Activated naive CD8-positive, alpha-beta T cell treated with anti-CD3 and anti-CD28 coated beads, Interleukin-2, amount 50 U/mL, for 16 hours (primary cell): ENCODE measurements around the gene MAGEA4.
"Not testable (repeated sequence)": the region's sequence is repeated elsewhere in the genome, so short reads cannot be mapped to it uniquely, and the experiment has no call there.

ENCODE experiments used
- DNase-seq: peaks from one replicate; pipeline ENCODE4 v3.0.0-alpha.2; 2020; ENCODE audit warnings: low read depth, low spot score

The MAGEA4 gene, protein sequence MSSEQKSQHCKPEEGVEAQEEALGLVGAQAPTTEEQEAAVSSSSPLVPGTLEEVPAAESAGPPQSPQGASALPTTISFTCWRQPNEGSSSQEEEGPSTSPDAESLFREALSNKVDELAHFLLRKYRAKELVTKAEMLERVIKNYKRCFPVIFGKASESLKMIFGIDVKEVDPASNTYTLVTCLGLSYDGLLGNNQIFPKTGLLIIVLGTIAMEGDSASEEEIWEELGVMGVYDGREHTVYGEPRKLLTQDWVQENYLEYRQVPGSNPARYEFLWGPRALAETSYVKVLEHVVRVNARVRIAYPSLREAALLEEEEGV

DNA sequence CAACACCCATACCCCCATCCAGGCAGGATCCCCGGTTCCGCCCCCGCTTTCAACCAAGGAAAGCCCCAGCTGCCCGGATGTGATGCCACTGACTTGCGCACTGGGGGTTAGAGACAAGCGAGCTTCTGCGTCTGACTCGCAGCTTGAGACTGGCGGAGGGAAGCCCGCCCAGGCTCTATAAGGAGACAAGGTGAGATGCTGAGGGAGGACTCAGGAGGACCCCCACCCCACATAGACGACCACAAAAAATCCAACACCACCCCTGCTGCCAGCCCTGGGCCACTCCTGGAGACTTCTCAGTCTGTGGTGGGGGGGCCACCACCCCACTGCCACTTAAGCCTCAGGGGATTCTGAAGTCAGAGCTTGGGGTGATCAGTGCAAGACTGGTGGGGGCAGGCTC, at the start of gene MAGEA4:
TSS of gene MAGEA4 (plus strand) at position 110 of the 400 bp plus-strand sequence. CDS start 10,776 bp downstream, outside the sequence.
- no peak for DNase-seq

DNA sequence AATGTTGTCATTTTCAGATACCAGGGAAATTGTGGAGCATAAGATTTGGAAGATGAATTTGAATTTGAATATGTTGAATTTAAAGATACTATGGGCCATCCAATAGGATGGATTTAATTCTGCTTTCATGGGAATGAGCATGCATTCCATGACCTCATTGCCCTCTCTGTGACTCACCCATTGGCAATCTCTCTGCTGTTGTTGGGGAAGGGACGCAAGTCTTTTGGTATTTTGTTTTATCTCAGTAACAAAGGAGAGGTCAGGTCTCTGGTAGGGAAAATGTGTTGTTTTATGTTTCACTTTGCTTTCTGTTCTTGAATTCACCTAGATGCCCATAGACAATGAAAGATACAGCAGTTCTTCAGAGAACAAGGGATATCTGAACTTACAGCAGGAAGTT, 42.1 kb upstream of the MAGEA4 start:
- no peak for DNase-seq

DNA sequence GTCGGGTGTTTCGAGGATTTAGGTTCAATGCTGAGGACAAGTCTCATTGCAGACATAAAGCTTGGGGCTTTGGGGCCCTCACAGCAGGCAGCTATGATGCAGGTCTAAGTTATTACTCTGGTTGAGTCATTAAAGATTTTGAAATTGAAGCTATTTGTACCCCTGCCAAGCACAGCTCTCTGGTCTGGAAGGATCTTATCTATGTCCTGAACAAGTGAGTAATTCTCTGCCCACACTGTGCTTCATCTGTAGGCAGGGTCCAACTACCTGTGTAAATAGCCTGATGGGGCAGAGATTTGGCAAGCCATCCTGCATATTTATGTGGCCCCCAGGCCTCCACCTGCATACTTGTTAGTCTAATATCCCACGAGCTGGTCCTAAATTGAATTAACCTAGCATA, 41.4 kb upstream of the MAGEA4 start:
- no peak for DNase-seq

DNA sequence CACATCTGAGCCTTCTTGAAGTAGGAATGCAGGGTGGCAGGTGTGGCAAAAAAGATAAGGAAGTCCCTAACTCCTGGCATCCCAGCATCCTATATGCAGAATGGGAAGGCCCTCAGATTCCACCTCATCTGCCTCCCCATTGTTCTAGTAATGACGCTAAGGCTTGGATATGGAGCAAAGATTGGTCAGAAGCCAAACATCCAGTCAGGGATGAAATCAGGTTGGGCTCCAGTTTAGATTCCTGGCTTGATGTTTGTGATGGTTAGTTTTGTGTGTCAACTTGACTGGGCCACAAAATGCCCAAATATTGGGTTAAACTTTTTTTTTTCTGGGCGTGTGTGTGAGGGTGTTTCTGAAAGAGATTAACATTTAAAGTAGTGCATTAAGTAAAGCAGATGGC, 39.6 kb upstream of the MAGEA4 start:
- no peak for DNase-seq

DNA sequence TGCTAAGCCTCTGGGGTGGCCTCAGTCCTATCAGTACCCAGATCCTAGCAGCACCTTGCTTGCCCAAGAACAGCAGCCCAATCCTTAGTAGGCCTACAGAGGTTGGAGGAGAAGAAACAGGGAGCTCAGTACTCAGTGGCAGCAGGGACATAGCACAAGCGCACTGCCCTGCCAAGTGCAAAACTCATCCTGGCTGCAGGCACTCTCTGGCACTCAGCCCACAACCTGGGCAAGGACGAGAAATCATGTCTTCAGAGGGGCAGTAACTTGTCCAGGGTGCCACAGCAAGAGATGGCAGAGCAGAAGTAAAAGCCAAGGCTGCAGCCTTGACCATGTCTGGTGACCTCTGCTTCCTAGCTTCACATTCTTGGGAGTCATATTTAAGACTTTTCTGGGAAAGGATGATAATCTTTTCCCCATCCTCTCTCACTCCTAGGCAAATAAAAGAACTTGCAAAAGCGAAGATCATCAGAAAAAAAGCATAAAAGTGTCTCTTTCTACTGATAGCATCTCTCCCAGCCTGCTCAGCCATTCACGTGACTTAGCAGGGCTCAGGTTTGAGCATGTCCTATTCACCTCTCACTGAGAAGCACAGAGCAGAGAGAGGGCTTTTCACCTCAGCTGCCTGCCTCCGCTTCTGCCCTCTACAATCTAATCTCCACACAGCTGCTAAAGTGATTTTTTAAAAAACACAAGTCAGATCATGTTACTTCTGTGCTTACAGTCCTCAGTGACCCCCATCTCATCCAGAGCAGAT, 37.2 kb upstream of the MAGEA4 start:
- no peak for DNase-seq

DNA sequence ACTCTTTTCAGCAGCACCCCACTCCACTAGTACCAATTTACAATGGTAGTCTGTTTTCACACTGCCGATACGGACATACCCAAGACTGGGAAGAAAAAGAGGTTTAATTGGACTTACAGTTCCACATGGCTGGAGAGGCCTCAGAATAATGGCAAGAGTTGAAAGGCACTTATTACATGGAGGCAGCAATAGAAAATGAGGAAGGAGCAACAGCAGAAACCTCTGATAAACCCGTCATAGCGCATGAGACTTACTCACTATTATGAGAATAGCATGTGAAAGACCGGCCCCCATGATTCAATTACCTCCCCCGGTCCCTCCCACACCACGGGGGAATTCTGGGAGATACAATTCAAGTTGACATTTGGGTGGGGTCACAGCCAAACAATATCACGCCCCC, 34.1 kb upstream of the MAGEA4 start:
- no peak for DNase-seq

DNA sequence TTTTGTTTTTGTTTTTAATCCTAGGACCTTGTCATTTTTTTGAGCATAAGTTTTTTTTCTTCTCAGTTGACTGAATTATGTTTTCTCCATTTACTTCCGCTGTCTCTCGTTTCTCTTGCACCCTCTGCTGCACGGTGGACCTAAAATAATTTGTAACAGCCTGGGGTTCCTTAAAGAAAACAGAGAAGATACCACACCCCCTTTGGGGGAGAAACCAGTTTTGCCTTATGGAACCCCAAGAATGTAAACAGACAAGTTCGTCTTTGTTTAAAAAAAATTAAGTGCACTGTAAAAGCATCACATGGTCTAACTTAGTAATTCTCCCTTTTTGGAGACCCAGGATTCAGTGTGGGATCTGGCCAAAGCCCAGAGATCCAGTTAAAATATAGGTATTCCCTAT, 32.8 kb upstream of the MAGEA4 start:
- DNase-seq: no peak

DNA sequence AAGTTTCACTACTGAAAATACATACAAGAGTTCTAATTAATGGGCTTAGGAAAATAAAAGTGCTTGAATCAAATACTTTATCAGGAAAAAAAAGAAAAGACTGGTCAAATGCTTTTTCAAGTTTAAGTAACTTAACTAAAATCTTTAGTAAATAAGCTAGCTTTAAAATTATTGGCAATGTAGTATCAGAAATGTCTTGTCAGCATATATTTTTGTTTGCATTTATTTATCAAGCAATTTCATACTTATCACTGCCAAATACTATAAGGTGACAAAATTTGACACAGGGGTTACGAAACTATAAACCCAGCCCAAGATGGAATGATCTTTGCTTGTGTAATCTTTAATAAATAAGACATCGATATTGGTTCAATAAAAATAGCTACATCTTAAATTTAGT, 31.8 kb upstream of the MAGEA4 start:
- no peak for DNase-seq

DNA sequence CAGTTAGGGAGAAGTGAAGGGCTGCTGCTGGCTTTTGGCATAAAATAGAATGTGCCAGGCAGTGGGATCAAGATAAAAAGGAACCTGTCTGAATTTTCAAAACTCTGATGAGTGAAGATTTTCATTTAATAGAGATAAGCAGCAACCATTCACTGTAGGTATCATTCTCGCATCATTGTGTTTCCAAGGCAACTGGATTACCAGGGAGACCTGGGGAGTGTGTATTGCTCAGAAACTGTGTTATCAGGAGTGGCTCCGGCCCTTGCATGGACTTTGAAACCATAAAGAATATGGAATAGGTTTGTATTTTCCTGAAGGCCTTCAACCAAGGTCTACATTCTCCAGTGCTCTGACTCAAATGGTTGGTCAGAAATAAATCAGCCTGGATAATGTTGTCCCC, 23.3 kb upstream of the MAGEA4 start:
- no peak for DNase-seq

DNA sequence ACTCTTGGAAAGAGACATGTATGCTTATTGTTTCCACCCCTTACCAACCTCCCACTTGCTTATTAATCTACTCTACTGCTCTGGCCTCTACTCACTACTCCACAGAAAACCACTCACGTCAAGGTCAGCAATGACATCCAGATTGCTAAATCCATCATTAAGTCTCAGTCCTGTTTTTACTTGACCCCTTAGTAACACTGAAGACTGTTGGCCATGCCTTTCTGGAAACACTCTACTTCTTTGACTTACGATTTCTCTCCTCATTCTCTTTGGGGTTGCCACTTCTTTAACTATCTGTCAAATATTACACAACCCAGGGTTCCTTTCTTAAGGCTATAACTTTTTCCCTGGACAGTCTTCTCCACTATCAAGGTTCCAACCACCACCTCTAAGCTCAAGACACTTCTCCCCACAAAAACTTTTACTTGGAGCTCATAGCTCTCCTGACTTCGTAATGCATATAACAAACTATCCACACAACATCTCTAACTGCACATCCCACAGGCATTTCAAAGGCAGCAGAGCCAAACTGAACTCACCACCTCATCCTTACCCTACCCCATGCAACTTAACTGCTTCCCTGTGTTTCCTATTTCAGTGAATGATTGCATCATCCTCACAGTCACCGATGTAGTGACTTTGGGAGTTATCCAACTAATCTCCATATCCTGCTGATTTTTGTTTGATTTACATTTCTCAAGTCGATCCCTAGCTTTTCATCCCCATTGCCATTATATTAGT, 15.8 kb upstream of the MAGEA4 start:
- no peak for DNase-seq

DNA sequence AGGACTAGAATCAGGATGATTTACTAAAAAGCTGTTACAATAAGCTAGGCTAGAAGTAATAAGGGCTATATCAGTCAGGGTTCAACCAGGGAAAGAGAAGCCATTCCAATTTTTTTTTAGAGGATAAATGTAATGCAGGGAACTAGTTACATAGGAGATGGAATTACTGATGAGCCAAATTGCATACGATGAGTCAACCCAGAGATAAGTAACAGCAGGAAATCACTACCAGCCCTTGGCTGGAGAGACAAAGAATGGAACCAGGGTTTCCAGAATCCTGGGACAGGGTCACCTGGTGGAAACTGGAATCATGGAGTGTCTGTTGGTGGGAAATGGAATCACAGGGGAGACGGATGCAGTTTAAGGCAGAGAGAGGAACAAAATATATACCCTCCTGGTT, 13.1 kb upstream of the MAGEA4 start:
- no peak for DNase-seq

DNA sequence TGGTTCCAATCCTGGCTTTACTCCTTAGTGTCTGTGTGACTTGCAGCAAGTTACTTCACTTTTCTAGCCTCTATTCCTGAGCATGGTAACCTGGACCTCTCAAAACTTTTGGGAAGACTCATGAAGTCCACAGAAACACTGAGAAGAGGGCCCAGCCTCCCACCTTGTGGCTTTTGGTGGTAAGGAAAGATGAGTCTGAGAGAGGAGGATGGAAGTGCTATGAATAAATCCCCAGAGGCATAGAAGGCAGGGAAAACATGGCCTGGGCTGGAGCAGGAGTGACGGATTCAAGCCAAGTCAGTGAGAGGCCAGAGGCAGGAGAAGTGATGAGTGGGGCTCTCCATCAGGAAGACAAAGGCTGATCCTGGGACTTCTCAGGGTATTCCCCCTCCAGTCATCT, 10.9 kb upstream of the MAGEA4 start:
- DNase-seq: no peak

DNA sequence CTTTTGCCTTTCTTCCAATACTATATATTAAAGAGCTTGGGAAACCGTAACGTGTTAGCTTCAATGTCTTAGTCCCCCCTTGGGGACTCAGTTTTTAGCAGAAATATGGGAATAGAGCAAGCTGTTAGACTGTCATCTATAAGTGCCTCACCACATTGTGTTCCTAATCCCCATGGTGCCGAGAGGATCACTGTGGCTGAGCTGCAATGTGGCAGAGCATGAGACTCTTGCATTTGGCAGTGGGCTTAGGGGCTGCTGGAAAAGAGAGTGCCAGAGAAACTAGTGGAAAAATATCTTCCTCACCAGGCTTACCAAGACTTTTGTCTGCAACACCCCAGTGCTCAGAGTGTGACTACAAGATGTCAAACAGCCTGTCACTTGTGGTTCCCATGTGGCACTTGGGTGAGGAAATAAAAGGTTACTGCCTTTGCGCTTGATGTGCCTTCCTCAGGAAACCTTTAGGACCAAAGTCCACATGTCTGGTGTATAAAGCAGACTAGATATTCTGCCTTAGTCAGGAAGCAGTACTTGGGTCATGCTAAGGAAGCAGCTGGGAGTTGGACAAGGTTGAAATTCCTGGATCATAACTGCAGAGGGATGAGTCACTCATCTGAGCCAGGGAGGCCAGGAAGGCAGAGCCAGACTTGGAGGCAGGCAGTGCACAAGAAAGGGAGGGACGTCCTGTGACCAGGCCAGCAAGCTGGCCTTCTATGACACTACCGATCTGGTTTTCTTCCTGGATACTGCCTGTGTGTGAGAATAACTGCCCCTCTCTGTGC, 9.7 kb upstream of the MAGEA4 start:
- no peak for DNase-seq

DNA sequence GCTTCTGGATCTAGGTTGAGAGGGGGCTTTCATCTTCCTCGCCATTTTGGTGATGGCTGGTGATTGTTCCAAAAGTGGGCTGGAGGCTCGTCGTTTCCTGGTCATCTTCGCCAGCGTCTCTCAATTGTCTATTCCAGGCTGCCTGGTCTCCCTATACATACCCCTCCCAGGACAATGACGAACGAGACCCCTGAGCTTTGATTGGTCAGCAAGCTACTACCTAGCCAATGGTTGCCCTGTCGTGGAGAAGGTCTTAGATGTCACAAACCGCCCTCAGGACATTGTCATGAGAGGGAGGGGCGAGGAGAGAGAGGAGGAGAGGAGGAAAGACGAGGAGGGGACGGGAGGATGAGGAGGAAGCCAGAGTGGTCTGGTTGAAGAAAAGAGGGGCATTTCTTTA, 7.7 kb upstream of the MAGEA4 start:
- no peak for DNase-seq

DNA sequence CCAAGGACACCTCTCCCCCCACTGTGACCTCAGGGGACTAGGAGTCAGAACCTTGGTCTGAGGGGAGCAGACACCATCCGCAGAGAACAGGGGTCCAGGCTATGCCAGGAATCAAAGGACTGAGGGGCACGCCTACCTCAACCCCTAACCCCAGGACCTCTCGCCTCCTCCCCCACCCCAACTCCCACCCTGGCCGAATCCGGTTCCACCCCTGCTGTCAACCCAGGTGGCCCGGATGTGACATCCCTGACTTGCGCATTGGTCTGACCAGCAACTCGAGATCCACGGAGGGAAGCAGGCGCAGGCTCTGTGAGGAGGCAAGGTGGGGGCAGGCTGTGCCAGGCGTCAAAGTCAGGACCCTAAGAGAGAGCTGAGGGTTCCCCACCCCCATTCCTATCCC, 468 bp upstream of the MAGEA4 start:
- DNase-seq: no peak

DNA sequence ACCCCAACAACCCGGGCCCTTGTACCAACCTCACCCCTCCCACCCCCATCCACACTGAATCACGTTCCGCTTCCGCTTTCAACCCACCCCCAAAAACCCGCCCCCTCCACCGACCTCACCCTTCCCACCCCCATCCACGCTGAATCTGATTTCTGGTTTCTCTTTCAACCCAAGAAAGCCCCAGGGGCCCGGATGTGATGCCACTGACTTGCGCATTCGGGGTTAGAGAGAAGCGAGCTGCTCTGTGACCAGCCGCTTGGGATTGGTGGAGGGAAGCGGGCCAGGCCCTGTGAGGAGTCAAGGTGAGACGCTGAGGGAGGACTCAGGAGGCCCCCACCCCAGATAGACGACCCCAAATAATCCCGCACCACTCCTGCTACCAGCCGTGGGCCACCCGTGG, 6.0 kb downstream of the MAGEA4 start:
- not testable (repeated sequence) for DNase-seq

DNA sequence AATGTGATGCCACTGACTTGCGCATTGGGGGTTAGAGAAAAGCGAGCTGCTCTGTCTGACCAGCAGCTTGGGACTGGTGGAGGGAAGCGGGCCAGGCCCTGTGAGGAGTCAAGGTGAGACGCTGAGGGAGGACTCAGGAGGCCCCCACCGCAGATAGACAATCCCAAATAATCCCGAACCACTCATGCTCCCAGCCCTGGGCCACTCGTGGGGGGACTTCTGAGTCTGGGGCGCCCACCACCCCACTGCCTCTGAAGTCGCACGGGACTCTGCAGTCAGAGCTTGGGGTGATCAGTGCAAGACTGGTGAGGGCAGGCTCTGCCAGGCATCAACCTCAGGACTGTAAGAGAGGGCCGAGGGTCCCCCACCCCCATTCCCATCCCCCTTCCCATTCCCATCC, 6.9 kb downstream of the MAGEA4 start:
- no peak for DNase-seq

DNA sequence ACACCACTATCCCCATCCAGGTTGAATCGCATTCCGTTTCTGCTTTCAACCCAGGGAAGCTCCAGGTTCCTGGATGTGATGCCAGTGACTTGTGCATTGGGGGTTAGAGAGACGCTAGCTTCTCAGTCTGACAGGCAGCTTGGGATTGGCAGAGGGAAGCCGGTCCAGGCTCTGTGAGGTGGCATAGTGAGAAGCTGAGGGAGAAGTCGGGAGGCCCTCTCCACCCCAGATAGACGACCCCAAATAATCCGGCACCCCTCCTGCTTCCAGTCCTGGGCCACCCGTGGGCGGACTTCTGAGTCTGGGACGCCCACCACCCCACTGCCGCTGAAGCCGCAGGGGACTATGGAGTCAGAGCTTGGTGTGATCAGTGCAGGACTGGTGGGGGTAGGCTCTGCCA, 7.4 kb downstream of the MAGEA4 start:
- DNase-seq: no peak

DNA sequence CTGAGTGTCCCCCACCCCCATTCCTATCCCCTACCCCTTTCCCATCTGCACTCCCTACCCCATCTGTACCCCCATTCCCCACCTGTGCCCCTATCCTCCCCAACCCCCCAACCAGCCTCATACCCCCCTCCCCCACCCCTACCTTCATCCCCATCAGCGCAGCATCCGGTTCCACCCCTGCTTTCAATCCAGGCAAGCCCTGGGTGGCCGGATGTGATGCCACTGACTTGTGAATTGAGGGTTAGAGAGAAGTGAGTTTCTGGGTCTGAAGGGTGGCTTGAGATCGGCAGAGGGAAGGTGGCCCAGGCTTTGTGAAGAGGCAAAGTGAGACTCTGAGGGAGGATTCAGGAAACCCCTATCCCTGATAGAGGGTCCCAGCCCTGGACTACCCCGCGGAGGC, 7.8 kb downstream of the MAGEA4 start:
- DNase-seq: no peak

DNA sequence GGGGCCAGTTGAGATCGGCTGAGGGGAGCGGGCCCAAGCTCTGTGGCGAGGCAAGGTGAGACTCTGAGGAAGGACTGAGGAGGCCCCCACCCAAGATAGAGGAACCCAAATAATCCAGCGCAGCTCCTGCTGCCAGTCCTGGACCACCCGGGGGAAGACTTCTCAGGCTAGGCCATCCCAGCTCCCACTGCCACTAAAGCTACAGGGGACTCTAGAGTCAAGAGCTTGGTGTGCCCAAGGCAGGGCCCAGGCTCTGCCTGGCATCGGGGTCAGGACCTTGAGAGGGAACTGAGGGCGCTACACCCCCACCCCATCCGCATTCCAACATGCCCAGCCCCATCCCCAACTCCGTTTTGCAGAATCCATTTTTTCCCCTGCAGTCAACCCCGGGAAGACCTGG, 8.6 kb downstream of the MAGEA4 start:
- no peak for DNase-seq

DNA sequence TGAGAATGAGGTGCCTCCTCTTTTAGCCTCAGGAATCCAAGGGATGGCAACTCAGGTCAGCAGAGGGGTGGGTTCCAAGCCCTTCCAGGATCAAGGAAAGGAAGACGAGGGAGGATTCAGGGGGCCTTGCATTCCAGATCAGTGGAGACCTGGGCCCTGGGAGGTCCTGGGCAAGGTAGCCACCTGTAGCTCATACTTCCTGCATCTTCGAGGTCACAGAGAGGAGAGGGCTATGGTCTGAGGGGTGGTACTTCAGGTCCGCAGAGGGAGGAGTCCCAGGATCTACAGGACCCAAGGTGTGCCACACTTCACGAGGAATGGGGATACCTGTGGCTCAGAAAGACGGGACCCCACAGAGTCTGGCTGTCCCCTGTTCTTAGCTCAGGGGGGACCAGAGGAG, 9.2 kb downstream of the MAGEA4 start:
- DNase-seq: no peak

DNA sequence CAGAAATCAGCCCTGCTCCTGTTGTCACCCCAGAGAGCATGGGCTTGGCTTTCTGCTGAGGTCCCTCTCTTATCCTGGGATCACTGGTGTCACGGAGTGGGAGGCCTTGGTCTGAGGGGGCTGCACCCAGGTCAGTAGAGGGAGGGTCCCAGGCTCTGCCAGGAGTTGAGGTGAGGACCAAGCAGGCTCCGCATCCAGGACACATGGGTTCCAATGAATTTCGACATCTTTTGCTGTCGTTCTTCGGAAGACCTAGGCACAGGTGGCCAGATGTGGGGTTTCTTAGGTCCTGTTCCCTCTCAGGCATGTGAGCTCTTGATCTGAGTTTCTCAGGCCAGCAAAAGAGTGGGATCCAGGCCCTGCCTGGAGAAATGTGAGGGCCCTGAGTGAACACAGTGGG, 10.0 kb downstream of the MAGEA4 start:
- DNase-seq: no peak
